ENCODE results near the gene PTPN22.

The PTPN22 gene

DNA sequence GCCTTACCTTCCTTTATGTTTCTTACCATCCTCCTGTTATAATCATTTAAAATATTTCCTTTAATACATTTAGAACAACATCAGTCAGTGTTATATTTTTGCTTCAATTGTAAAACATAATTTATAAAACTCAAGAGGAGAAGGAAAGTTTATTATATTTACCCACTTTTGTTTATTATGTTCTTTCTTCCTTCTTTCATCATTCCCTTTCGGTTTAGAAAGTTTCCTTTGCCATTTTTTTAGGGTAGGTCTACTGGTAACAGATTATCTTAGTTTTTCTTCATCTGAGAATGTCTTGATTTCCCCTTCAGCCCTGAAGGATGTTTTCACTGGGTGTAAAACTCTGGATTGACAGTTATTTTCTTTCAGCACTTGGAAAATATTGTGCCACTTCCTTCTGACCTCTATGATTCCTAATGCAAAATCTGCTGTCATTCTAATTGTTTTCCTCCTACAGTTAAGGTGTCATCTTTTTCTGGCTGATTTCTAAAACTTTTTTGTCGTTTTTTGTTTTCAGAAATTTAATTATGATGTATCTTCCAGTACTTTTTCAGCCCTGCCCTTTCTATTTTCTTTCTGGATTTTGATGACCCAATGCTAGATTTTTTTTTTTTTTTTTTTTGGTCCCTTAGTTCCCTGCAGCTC is 25.0 kb downstream of the PTPN22 start:
- DNase-seq, result no peak

DNA sequence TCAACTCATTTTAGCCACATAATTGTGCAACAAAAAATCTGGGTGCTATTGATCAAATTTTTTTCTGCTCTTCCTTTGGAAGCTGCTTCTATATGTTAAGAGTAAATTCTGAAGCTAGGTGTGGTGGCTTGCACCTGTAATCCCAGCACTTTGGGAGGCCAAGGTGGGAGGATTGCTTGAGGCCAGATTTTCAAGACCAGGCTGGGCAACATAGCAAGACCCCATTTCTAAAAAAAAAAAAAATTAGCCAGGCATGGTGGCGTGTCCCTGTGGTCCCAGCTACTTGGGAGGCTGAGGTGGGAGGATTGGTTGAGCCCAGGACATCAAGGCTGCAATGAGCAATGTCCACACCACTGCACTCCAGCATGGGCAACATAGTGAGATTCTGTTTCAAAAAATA is 35.0 kb downstream of the PTPN22 start:
- no peak for DNase-seq

DNA sequence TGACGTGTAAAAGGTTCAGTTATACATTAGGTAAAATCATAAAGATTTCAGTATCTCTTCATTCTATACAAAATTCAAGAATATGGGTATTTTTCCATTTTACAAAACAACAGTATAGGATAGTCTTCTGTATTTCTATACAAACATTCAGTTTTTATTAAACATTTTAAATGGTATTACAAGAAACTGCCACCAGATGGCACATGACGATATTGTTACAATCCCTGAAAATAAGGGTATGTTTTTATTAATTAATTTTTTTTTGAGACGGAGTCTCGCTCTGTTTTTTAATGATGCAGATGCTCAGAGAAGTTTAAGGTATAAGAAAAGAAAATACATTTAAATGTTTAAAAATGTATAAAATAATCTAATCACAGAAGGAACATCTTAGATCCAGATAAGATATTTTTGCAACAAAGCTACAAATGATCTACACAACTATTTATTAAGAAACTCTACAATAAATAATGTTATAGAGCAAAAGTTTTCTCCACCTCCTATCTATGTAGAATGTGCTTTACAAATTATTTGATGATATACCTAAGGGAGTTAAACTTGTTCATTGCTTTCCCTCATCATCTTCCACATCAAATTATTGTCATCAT is 35.7 kb downstream of the PTPN22 start:
- DNase-seq, result no peak

DNA sequence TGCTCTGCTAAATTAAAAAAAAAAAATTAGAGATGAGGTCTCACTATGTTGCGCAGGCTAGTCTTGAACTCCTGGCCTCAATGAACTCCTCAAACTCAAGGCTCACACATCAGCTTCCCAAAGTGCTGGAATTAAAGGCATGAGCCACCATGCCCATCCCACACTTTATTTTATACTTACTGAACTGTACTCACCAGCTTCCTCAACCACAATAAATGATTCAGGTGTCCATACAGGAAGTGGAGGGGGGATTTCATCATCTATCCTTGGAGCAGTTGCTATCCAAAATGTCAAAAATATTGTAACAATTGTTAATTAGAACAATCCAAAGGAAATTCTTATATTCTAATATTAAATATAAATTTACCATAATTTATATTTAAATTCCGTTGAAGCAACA is 36.8 kb downstream of the PTPN22 start:
- DNase-seq, result no peak

DNA sequence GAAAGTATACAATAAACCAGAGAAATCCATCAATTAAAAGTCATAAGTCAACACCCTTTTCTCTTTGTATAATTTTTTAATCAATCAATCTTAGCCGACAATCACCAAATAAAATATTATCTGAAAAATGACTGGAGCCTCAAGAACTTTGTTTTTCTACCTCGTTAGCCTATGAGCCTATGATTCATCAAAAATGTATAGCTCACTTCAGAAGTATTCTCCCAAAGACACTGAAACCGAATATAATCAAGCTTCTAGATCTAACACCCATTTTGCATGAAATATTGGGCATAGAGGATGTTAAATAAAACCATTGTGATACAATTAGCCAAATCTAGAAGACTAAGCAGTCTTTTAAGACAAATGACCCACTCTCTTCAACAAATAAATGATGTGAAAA is 41.5 kb downstream of the PTPN22 start:
- DNase-seq, result no peak

DNA sequence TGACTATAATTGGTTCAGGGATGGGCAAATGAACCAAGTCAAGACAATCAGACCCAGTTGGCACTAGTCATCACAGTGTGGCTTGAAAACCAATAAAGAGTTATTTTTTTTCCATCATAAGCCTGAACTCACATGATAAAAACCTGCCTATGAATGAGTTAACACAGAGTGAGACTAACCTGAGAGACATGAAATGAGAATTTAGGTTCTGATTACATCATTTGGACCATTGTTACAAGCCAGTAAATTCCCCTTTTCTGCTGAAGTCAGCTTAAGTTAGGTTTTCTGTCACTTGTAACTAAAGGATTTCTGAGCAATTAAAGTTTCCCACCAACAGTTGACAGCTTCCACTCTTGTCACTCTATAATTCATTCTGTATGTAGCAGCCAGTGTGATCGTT is 49.6 kb downstream of the PTPN22 start:
- DNase-seq, result no peak

DNA sequence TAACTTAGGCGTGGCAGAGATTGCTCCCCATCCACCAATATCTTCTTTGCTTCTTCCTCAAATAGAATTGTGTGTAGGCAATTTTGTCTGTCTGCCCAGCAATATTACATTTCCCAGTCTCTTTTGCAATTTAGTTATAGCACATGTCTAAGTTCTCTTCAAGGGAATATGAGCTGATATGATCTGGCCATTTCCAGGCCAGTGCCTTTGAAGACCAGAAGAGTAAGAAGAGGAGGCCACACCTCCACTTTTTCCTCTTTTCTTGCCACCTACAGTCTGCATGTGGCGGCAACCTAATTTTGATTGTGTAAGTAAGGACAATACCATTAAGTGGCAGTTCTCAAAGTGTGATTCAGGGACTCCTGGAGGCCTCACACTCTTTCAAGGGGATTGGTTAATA is 52.9 kb downstream of the PTPN22 start:
- no peak for DNase-seq

DNA sequence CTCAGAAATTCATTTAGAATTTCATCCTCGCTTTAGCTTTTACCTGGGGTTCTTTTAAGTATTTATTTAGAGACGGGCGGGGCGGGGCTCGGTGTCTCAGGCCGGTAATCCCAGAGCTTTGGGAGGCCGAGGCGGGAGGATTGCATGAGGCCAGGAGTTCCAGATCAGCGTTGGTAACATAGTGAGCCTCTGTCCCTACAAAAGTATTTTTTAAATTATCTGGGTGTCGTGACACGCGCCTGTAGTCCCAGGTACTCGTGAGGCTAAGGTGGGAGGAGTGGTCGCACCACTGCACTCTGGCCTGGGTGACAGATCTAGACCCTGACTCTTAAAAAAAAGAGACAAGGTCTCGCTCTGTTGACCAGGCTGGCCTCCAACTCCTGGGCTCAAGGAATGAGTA is 58.3 kb downstream of the PTPN22 start:
- DNase-seq, result no peak

DNA sequence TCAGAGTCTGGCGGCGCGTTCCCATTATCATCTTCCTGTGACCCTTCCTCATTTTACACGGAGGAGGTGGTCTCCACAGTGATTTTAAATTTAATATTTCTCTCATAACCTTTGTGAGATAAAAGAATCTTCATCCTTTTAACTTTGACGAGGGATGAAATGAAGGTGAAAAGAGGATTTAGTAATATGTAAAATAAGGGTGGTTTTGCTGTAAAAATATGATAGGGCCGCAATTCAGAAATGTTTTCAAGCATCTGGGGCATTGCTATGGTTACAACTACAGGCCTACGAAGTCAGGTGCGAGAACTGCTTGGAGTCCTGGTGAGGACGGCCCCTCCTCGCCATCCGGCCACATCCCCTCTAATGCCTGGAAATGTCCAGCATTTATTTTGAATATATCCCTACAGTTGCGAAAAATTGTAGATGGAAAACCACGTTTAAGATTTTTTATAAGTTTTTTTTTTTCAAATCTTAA is 58.8 kb downstream of the PTPN22 start:
- no peak for DNase-seq

DNA sequence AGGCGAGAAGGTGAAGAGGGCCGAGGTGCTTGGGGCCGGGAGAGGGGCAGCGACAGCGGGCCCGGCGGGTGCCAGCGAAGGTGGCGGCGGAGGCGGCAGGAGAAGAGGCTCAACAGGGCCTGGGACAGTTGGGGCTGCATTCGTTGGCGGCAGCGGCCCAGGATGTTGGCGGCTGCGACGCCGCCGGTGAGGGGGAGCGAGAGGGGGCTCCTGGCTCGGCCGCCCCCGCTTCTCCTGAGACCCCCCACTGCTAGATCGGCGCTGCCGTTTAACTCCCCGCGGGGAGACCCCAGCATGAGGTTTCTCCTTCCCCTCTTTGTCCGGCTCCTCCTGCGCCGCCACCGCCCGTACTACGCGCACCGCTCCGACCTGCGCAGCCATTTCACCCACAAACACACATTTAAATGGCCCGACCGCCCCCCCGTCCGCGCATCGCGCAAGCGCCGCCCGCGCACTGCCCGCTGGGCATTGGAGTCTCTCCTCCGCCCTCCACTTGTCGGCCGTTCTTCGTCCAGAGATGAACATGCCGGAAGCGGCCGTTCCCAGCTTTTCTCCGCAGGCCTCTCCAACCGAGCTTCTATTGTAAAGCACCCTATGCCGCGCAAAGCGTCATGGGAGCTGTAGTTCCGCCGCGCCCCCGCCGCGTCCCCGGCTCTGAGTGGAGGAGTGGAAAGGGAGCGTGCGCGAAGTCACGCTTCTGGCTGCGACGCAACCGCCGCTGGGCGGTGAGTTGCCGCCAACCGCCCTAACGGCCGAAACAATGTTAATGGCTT is 59.4 kb downstream of the PTPN22 start, which contains the start of gene RSBN1:
Gene RSBN1 (minus strand): TSS at position 589 of the 773 bp plus-strand sequence. CDS start 64 bp downstream, at position 525.
- peak; percentile 96 to 97 for DNase-seq

DNA sequence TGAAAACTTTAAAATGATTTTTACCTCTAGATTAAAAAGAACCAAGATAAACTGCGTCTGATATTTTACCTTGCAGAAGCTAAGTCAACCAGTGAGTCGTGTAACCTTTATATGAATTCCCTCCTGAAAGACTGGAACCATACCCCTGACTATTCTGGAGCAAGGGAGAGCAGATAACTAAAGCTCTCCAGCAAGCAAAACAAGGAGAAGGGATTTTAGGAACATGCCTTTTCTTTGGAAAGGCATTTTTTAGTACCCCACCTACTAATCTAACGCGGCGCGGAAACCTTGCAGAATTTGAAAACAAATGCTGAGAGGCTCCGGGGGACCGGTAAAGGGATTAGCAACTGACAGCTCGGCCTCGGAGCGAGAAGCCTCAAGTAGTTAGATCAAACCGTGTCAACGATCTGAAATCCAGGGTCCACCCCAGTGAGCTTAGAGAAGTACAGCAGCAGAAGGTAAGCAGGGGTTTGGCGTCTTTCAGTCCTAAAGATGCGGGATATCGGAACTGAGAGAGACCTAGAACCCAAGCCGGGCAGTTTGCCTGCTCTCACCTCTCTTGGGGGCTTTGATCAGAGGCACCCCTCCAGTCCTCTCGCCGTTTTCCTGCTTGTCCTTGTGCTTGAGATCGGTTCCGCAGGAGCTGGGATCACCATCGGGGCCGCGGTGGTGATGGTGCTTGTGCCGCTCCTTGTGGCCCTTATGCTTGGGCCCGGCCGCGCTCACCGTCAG is 60.2 kb downstream of the PTPN22 start:
- peak; percentile 12 to 26 for DNase-seq

DNA sequence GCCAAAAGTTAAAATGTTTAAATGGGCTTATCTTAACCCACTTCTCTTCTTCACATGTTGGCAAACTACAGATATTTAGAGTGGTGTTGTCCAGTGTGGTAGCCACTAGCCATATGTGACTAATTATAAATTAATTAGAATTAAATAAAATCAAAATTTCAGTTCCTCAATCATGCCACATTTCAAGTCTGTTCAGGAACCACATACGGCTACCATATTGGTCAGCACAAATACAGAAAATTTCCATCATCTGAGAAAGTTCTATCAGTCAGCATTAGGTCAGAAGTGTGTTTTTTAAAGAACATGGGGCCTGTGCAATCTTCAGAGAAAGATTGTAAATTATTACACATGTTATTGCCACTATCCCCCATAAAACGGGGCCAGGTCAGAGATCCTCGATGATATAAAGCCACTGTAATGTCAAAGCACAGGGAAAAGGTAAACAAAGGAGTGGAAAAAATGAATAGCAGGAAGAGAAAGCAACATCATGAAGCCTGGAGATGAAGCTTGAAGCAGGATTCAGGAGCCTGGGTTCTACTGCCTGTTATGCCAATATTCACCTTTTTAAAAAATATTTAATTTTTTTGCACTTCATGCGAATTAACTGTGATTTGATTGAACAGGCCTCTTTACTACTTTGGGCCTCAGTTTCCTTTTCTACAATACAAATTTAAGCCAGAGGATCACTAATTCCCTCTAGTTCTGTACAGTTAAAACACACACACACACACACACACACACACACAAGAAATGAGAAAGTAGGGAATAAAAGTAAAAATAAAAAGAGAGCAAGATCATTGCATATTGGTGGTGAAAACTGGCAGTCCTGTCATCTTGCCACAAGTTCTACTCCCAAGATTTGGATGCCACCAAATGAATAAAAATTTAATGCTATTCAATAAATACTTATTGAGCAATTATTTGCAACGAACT is 61.6 kb downstream of the PTPN22 start:
- DNase-seq, result no peak

DNA sequence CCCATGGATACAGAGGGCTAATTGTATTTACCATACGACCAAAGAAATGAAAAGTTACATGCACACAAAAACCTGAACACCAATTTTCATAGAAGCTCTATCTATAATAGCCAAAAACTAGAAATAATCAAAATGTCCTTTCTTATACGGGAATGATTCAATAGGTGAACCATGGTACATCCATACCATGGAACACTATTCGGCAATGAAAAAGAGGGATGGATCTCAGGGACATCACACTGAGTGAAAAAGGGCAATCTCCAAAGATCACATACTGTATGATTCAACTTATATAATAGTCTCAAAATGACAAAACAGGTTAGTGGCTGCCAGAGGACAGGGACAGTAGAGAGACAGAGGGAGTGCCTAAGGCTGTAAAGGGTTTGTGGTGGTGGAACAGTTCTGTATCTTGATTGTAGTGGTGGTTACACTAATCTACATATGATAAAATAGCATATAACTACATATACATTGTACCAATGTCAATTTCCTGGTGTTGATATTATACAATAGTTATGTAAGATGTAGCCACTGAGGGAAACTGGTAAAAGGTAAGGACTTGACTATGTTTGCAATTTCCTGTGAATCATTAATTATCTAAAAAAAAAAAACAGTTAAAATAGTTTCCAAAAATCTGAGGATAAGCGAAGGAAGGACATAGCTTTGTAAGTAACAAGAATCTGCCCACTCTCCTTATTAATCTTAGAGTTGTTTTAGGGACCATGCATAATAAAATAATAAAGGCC is 62.9 kb downstream of the PTPN22 start:
- DNase-seq, result no peak

DNA sequence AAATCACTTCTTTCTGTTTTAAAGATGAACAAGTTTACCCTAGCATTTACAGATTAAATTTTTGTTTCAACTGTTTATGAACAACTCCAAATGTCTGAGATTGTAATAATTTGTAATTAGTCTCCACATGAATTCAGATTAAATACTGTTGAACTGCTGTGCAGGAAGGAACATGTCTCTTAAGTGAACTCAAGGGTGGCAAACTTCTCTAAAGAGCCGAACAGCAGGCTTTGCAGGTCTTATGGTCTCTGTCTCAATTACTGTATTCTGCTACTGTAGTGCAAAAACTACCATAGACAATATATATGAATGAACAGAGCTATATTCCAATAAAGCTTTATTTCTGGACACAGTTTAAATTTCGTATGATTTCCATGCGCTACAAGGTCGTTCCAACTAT is 65.9 kb downstream of the PTPN22 start:
- DNase-seq, result no peak

DNA sequence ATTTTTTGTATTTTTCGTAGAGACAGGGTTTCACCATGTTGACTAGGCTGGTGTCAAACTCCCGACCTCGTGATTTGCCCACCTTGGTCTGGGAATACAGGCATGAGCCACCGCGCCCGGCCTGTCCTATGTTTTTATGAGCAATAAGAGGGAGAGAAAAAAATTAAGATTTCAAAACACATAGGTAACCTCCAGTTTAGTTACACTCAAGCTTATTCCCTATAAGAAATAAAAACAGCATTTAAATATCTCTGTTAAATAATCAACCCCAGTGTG is 66.3 kb downstream of the PTPN22 start:
- DNase-seq, result no peak

DNA sequence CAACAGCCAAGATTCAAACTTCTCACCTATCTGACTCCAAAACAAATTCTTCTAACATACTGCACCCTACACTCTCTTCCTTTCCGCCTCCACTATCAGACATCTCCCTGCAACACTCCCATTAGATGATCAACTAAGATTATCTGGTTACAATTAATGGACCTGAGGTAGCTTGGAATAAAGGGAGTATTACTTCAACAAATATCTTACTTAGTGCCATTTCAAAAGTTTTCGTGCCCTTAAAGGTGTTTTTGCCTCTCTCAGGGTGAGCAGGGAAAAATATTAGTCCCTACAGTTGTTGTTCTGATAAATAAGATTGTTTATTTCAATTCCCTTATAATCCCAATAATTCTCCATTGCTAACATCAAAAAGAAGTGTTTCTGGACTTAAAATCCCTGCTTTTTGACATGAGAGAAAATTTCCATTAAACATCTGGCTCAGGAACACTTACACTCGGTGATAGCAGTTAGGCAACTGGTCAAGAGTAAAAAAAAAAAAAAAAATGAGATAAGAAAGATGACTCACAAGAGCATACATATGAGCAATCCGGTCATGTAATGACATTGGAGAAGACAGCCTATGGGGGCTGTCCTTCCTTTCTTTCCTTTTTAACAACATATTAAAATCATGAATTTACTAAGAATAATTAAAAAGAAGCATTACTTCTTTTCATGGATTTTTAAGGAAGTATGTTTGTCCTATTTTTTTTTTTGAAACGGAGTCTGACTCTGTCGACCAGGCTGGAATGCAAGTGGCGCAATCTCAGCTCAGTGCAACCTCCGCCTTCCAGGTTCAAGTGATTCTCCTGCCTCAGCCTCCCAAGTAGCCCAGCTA is 66.9 kb downstream of the PTPN22 start:
- no peak for DNase-seq

DNA sequence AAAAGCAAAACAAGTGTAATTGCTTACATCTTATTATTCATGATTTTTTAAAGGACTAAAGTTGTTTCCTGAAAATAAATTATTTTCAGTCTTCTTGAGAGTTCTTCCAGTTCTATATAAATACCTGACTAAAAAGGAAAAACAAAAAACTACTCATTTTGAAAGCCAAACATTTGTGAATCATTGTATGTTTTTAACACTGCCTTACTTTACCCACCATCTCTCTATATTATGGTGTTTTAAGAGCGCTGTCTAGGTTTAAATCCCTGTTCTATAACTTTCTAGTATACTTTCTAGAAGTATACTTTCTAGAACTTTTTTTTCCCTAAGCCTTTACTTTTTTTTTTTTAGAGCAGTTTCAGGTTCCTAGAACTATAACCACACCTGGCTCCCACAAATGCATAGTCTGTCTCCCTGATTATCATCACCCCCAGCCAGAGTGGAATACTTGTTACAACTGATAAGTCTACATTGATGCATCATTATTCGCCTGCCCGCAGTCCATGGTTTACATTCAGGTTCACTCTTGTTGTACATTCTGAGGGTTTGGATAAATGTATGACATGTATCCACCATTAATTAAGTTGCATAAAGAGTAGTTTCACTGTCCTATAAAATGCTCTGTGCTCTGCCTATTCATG is 69.0 kb downstream of the PTPN22 start:
- no peak for DNase-seq

DNA sequence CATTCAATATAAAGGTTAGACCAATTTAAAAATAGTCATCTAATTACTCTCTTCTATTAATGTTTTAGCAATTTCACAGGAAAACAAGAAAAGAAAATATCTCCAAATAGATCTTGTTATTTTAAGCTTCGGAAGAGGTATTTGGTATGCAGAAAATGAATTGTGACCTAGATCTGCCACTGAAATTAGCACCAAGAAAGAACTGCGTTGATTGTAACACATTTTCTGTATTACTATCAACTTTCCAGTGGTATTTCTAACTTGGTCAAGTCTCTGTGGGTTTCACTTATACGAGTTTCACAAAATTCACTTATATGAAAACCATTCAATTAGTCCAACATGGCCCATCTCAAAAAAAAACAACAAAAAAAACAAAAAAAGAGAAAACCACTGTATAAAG is 71.0 kb downstream of the PTPN22 start:
- DNase-seq, result no peak

DNA sequence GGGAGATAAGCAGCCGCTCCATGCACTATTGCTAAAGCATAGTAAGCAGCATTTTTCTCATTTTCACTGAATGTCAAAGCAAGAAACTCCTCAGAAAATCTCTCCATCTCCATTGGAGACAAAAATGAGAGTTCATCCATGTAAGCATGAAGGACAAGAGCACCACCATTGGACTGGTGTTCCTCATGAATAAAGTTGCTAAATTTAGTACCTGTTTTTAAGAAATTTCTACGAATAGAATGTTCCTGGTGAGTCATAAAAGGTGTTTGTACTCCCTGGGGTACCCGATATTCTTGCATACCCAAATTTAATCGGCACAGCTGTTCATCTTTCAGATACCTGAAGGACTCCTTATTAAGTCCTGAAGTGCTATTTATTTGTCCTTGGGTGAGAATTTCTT is 74.0 kb downstream of the PTPN22 start:
- no peak for DNase-seq
